ENCODE data around the gene HAO2. TPM values are rescaled to one million over a fixed set of nuclear protein-coding genes. Genes with fewer than 3 reads are reported as not detected.

Gene HAO2
- total RNA-seq, 2 experiments from 2014 or later = not detected

DNA sequence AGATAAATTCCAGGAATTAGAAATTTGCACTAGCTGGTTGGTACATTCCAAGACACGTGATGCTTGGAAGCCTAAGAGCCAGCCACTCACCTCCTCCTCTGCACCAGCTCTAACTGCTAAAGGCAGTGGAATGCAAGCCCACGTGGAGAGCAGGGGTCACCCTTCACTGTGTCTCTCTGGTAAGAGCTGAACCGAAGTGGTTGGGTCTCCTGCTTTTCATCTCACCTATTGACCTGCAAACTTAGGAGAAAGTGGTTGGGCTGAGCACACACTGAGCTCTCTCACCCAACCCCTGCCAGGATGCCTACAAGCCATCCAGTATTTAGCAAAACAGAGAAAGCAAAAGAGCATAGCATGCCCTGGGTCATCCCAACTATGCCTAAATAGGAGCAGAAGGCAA, 19.3 kb downstream of the HAO2 start:
- Mint-ChIP-seq H3K27me3 (peaks cover 5% of the 10 kb centered on the region), H3K4me1 (ENCODE audit: low read depth) (no peaks in the 10 kb centered on the region), H3K9me3 (no peaks in the 10 kb centered on the region), H3K27ac (no peak overlapping the region), H3K4me3 (no peak overlapping the region), H3K36me3 (ENCODE audit: low read depth) (no peaks in the 10 kb centered on the region)
- POLR2A ChIA-PET = no interaction called here
- intact Hi-C loops (cut with micrococcal nuclease) = no loop called here
- TF ChIP-seq, protein P1, sequence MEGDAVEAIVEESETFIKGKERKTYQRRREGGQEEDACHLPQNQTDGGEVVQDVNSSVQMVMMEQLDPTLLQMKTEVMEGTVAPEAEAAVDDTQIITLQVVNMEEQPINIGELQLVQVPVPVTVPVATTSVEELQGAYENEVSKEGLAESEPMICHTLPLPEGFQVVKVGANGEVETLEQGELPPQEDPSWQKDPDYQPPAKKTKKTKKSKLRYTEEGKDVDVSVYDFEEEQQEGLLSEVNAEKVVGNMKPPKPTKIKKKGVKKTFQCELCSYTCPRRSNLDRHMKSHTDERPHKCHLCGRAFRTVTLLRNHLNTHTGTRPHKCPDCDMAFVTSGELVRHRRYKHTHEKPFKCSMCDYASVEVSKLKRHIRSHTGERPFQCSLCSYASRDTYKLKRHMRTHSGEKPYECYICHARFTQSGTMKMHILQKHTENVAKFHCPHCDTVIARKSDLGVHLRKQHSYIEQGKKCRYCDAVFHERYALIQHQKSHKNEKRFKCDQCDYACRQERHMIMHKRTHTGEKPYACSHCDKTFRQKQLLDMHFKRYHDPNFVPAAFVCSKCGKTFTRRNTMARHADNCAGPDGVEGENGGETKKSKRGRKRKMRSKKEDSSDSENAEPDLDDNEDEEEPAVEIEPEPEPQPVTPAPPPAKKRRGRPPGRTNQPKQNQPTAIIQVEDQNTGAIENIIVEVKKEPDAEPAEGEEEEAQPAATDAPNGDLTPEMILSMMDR (IDR thresholded peaks at IDR 0.05) = no peak
- CTCF ChIA-PET = no interaction called here
- DNase-seq (no peak), ATAC-seq (no peak)

DNA sequence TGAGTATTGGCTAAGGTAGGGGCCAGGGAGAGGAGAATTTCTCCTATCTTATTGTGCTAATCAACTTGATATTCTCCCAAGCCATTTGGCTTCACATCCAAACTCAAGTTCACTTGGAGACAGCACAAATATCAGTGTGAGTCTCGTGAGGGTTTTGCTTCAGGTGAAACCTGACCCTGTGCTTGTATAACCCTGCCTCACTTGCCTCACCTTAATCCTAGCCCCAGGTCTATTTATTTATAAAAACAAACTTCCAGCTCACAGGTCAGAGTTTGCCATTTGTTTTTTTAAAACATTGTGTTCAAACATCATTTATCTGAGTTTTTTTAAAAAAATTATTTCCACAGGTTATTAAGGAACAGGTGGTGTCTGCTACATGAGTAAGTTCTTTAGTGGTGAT, 19.9 kb downstream of the HAO2 start:
- Mint-ChIP-seq H3K4me1 (ENCODE audit: low read depth) (no peaks in the 10 kb centered on the region), H3K9me3 (no peaks in the 10 kb centered on the region), H3K27me3 (peaks cover 6% of the 10 kb centered on the region), H3K36me3 (ENCODE audit: low read depth) (no peaks in the 10 kb centered on the region), H3K27ac (no peak overlapping the region), H3K4me3 (no peak overlapping the region)
- DNase-seq = no peak
- ChIA-PET CTCF (no interaction called here), POLR2A (no interaction called here)
- ATAC-seq = no peak
- intact Hi-C loops (cut with micrococcal nuclease) = no loop called here
- TF ChIP-seq, protein P1 (IDR thresholded peaks at IDR 0.05) = no peak

DNA sequence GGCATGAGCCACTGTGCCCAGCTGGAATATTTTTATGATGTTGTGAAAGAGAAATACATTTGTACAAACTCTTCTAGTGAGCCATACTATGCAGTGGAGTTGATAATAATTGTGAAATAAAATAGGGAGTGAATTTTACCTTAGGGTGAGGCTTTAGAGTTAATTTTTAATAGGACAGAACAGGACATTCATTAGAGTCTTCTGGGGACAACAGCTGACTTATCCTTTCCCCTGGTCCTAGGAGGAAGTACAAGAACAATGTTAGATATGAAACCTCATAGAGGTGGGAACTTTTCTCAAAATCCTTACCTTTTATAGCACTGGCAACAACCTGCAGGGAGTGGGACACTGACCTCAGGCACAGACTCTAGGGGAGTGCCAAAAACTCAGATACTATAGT, 21.9 kb downstream of the HAO2 start:
- intact Hi-C loops (cut with micrococcal nuclease) = no loop called here
- CTCF ChIA-PET = no interaction called here
- ATAC-seq = no peak
- Mint-ChIP-seq H3K27ac (no peak overlapping the region), H3K27me3 (peaks cover 12% of the 10 kb centered on the region), H3K36me3 (ENCODE audit: low read depth) (no peaks in the 10 kb centered on the region), H3K9me3 (no peaks in the 10 kb centered on the region), H3K4me1 (ENCODE audit: low read depth) (no peaks in the 10 kb centered on the region), H3K4me3 (no peak overlapping the region)
- POLR2A ChIA-PET = no interaction called here
- no peak for DNase-seq
- TF ChIP-seq, protein P1 (IDR thresholded peaks at IDR 0.05) = no peak

DNA sequence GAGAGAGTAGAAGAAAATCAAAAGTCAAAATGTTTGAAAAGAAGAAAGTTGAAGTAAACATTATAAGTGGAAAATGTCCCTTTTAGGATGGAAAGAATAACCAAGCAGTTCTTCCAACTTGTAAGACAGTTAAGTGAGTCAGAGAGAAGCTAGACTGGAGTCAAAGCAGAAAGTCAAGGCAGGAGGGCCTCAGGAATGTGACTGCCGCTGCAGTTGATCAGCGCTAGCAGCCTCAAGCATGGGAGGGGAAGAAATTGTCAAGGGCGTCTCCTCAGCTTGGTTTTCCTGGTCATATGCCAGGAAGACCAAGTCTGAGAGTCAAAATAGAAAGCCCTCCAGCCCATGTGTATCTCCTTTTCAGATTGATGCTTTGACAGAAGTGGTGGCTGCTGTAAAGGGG, 23.2 kb downstream of the HAO2 start:
- TF ChIP-seq, protein P1 (IDR thresholded peaks at IDR 0.05) = no peak
- intact Hi-C loops (cut with micrococcal nuclease) = no loop called here
- Mint-ChIP-seq H3K27me3 (peaks cover 13% of the 10 kb centered on the region), H3K27ac (no peak overlapping the region), H3K4me3 (no peak overlapping the region), H3K4me1 (ENCODE audit: low read depth) (no peaks in the 10 kb centered on the region), H3K36me3 (ENCODE audit: low read depth) (no peaks in the 10 kb centered on the region), H3K9me3 (no peaks in the 10 kb centered on the region)
- no peak for ATAC-seq
- no peak for DNase-seq
- POLR2A ChIA-PET = no interaction called here
- CTCF ChIA-PET = no interaction called here

DNA sequence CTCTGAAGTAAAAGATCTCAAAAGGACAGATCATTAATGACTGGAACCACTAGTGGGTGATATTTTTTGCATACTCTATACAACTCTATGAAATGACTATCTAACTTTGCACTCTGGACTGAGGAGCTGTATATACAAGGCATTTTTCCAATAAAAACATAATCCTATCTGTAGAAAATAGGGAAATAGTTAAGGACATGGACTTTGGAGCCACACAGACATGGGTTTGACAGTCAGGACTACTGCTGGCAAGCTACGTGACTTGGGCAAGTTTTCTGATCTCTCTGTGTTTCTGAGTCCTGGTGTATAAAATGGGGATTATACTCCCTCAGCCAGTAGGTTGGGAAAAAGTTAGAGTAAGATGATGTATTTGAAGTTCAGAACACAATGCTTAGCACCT, 25.5 kb downstream of the HAO2 start:
- H3K27me3 Mint-ChIP-seq = peaks cover 13% of the 10 kb centered on the region

More for the DNA sequence above, 25.5 kb downstream of the HAO2 start:
- TF ChIP-seq, protein P1 (IDR thresholded peaks at IDR 0.05) = no peak
- DNase-seq (no peak), ATAC-seq (no peak)
- no peak overlapping the region for H3K4me3 Mint-ChIP-seq
- intact Hi-C loops (cut with micrococcal nuclease) = no loop called here
- H3K4me1 Mint-ChIP-seq (ENCODE audit: low read depth) = no peaks in the 10 kb centered on the region
- no peaks in the 10 kb centered on the region for H3K9me3 Mint-ChIP-seq
- no peaks in the 10 kb centered on the region for H3K36me3 Mint-ChIP-seq (ENCODE audit: low read depth)
- ChIA-PET POLR2A (no interaction called here), CTCF (no interaction called here)
- no peak overlapping the region for H3K27ac Mint-ChIP-seq
